ENCODE results near the gene DBH. TPM values are rescaled to one million over a fixed set of nuclear protein-coding genes. Genes with fewer than 3 reads are reported as not detected.

Gene DBH
- total RNA-seq, 1 donor from 2014 or later = not detected

GRCh38 chr9:133598978-133599377 is 37.2 kb upstream of the DBH start:
- DNase-seq (ENCODE audit: low read depth) = no peak
- TF ChIP-seq CTCF (conservative IDR thresholded peaks at IDR 0.05; ENCODE audit: low read depth, low read length) = no peak
- H3K4me3 ChIP-seq (ENCODE audit: low read depth, low read length) = no peak overlapping the region

- H3K4me3 ChIP-seq (ENCODE audit: low read depth, low read length) = no peak overlapping the region
- TF ChIP-seq CTCF (conservative IDR thresholded peaks at IDR 0.05; ENCODE audit: low read depth, low read length) = no peak
- no peak for DNase-seq (ENCODE audit: low read depth)
Measured at GRCh38 chr9:133599470-133600173, 36.5 kb upstream of the DBH start.

- no peak for TF ChIP-seq CTCF (conservative IDR thresholded peaks at IDR 0.05; ENCODE audit: low read depth, low read length)
- DNase-seq (ENCODE audit: low read depth) = no peak
- no peak overlapping the region for H3K4me3 ChIP-seq (ENCODE audit: low read depth, low read length)
Measured at GRCh38 chr9:133600739-133601138, 35.4 kb upstream of the DBH start.

- no peak for DNase-seq (ENCODE audit: low read depth)
- TF ChIP-seq CTCF (conservative IDR thresholded peaks at IDR 0.05; ENCODE audit: low read depth, low read length) = no peak
- H3K4me3 ChIP-seq (ENCODE audit: low read depth, low read length) = no peak overlapping the region
Measured at GRCh38 chr9:133601746-133602145, 34.4 kb upstream of the DBH start.

- TF ChIP-seq CTCF (conservative IDR thresholded peaks at IDR 0.05; ENCODE audit: low read depth, low read length) = no peak
- DNase-seq (ENCODE audit: low read depth) = no peak
Measured at GRCh38 chr9:133602277-133602676, 33.9 kb upstream of the DBH start.

GRCh38 chr9:133603135-133603927 is 32.8 kb upstream of the DBH start:
- H3K4me3 ChIP-seq (ENCODE audit: low read depth, low read length) = no peak overlapping the region
- TF ChIP-seq CTCF (conservative IDR thresholded peaks at IDR 0.05; ENCODE audit: low read depth, low read length) = no peak
- DNase-seq (ENCODE audit: low read depth) = no peak

More at GRCh38 chr9:133602277-133602676, 33.9 kb upstream of the DBH start:
- no peak overlapping the region for H3K4me3 ChIP-seq (ENCODE audit: low read depth, low read length)
